ENCODE results near the gene ZNF396.

ZNF396 gene

DNA sequence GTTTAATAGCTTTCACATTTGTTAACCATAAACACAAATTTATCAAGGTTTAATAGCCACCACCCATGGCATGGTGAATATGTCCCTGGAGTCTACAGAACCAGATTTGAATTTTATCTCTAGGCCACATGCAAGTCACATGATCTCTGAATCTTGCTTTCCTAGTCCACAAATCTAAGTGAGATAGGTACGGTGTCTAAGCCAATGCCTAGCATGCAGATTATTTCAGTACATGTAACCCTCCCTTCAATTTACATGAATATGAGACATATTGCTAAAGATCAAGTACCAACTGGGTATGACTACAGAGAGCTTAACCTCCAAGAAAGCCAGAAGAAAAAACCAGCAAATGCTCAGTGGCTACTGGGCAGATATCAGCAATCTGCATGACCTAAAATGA is 42.9 kb downstream of the ZNF396 start:
- no peak for DNase-seq

DNA sequence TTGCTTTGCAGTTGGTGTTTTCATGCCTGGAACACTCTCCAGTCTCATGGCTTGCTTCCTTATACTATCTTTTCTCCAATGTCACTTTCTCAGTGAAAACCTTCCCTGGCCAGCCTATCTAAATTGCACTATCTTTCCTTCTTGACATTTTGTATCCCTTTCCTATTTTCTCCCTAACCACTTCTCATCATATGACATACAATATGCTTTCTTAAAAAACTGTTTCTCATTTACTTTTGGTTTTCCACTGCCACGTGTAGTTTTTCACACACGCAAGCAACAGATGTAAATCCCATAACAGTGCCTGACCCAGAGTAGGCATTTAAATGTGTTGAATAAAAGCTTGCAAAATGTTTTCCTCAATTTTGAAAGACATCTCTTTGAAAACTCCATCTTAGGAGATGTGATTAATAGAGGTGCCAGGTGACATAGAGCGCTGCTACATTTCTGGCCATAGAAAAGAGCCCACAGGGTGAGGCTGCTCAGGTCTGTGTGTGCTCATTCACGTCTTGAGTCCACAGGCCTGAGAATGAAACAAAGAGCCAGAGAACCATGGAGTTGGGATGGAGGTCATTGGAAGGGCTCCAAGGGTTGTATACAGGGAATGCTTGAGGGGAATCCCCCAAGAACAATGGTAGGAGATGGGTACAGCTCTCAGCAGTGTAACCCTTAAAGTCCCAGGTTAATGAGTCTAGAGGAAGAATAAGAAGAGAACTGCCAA is 45.6 kb downstream of the ZNF396 start:
- DNase-seq = no peak

DNA sequence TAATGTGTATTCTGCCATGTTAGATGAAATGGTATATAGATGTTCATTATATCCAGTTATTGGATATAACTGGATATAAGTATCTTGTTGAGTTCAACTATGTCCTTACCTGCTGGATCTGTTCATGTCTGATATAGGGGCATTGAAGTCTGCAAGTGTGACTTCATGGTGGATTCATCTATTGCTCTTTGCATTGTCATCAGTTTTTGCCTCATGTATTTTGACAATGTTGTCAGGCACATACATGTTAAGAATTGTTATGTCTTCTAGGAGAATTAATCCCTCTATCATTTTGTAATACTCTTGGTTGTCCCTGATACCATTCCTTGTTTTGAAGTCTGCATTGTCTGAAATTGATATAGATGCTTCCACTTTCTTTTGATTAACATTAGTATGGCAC is 48.3 kb downstream of the ZNF396 start:
- no peak for DNase-seq

DNA sequence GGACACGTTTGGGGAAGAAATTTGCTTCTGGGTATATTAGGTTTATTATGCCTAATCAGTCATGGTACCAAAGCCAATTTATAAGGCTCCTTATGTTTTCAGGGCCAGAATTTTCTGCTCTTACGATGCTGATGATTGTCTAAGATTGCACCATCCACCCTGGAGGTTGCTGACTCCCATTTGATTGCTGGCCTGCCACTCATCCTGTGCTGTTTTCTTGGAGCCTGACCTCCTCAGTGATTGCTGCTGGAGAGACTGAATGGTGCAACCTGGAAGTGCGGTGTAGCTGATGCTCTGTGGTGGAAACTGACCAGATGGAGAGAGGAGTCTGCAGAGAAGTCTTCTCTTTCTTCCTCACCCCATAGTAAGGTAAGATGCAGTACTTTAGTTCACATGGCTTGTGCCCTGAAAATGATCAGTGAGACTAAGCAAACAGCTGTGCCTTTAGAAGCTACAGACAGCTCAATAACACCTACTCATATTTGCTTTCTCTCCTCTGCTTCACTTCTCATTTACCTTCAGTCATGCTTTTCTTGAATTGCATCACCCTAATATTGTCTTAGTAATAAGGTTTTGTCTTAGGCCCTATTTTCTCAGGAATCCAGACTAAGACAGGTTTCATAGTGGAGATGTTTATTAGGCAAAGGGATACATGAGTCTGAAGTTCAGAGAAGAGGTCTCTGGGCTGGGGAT is 50.3 kb downstream of the ZNF396 start:
- no peak for DNase-seq

DNA sequence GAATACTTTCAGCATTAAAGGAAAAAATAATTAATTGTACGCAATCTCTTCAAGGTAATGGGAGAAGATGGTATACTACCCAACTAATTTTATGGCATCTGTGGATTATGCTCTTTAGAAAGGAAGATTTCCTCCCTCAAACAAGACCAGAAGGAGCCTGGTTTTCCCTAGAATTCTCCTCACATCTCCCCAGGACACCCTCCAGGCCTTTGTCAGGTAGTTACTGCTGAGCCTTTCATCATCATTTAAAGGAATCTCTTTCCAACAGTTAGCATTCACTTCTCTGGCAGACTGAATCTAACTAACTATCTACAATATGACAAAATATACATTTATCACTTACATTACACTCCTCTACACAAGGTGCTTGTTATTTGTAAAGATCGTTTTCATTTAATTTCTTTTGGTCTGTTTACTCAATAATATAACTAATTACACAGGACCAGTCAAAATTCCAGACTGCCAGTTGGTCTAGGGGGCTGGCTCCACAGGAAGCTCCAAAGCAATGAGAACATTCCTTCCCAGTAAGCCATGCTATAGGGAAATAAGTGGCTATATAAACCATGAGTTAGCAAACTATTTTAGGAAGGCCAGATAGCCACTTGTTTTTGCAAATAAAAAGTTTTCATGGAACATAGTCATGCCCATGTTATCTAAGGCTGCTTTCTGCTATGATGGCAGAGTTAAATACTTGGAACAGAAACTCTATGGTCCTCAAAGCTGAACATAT is 52.0 kb downstream of the ZNF396 start:
- DNase-seq = no peak

DNA sequence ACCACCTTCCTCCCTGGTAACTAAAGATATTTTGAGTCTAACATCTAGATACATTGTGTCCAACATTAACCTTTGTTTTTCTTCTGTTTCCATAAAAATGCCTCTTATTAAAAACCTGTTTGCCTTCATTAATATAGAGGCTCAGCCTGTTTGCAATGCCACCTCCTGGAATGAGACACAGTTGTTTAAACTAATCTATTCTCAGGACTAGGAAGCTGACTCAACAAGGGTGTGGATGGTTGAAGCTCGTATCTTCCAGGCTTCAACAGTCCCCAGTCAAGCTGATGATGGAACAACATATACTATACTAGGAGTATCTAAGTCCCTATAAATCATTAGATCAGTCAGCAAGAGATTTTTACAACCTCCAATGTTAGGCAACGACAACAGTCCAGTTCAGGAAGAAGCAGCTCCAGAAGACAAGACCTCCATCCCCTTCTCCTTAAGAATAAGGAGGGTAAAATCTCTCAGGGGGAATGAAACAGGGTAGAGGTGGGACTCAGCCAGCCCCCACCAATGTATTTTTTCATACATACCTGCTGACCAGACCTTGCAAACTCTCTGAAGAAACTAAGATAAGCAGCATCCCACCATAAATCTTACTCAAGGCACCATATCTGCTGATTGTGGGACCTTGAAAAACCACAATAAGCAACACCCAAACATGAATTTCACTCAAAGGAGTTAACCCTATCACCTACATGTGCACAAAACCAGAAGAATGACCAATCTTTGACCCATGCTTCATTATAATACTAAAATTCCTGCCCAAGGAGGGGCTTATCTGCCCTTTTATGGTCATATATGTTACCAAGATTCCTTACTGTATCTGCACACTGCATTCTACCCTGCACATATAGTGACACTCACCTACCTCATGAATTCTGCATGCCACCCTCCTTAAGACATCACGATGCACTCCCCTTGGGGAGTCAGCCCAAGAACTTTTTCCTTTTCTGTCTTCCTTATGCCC is 54.4 kb downstream of the ZNF396 start:
- no peak for DNase-seq

Data from CD4-positive, alpha-beta T cell treated with Interleukin-6 for 4 hours (primary cell).